ENCODE measurements around the gene GJB2.

Gene GJB2

GRCh38 chr13:20209948-20210347 is 17.2 kb upstream of the GJB2 start:
- TF ChIP-seq, protein P1, sequence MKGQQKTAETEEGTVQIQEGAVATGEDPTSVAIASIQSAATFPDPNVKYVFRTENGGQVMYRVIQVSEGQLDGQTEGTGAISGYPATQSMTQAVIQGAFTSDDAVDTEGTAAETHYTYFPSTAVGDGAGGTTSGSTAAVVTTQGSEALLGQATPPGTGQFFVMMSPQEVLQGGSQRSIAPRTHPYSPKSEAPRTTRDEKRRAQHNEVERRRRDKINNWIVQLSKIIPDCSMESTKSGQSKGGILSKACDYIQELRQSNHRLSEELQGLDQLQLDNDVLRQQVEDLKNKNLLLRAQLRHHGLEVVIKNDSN (IDR thresholded peaks at IDR 0.05): no peak
- TF ChIP-seq MAX (IDR thresholded peaks at IDR 0.05) (no peak), CREB1 (IDR thresholded peaks at IDR 0.05; ENCODE audit: low read depth) (no peak)

DNA sequence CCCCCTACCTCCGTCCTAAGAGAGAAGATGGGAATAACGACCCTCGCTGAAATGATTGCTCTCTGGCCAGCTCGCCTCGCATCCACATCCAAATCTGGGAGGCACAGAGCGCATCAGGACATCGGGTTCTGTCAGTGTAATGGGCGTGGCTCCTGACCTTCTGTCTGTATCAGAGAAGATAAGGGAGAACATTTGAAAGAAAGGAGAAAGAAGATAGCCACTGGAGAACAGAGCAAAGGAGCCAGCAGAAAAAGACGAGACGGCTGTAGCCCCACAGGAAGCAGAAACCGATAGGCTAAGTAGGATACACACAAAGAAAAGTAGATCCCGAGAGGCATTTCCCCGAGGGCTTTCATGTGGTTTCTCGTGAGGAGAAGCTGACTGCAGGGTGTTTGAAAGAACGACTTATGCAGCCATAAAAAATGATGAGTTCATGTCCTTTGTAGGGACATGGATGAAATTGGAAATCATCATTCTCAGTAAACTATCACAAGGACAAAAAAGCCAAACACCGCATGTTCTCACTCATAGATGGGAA is 14.0 kb upstream of the GJB2 start:
- TF ChIP-seq, protein P2, sequence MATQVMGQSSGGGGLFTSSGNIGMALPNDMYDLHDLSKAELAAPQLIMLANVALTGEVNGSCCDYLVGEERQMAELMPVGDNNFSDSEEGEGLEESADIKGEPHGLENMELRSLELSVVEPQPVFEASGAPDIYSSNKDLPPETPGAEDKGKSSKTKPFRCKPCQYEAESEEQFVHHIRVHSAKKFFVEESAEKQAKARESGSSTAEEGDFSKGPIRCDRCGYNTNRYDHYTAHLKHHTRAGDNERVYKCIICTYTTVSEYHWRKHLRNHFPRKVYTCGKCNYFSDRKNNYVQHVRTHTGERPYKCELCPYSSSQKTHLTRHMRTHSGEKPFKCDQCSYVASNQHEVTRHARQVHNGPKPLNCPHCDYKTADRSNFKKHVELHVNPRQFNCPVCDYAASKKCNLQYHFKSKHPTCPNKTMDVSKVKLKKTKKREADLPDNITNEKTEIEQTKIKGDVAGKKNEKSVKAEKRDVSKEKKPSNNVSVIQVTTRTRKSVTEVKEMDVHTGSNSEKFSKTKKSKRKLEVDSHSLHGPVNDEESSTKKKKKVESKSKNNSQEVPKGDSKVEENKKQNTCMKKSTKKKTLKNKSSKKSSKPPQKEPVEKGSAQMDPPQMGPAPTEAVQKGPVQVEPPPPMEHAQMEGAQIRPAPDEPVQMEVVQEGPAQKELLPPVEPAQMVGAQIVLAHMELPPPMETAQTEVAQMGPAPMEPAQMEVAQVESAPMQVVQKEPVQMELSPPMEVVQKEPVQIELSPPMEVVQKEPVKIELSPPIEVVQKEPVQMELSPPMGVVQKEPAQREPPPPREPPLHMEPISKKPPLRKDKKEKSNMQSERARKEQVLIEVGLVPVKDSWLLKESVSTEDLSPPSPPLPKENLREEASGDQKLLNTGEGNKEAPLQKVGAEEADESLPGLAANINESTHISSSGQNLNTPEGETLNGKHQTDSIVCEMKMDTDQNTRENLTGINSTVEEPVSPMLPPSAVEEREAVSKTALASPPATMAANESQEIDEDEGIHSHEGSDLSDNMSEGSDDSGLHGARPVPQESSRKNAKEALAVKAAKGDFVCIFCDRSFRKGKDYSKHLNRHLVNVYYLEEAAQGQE (IDR thresholded peaks at IDR 0.05; ENCODE audit: low read depth): no peak
- TF ChIP-seq FOXM1 (IDR thresholded peaks at IDR 0.05; ENCODE audit: borderline replicate concordance, low read depth) (no peak), ZBTB7A (IDR thresholded peaks at IDR 0.05; ENCODE audit: low read depth) (no peak), MAX (IDR thresholded peaks at IDR 0.05) (no peak), NFIC (IDR thresholded peaks at IDR 0.05) (no peak), YY1 (IDR thresholded peaks at IDR 0.05; ENCODE audit: low read depth) (no peak), TEAD4 (IDR thresholded peaks at IDR 0.05) (no peak), CREB1 (IDR thresholded peaks at IDR 0.05; ENCODE audit: low read depth) (no peak), EP300 (IDR thresholded peaks at IDR 0.05; ENCODE audit: borderline replicate concordance) (no peak), EGR1 (IDR thresholded peaks at IDR 0.05) (no peak), TCF12 (IDR thresholded peaks at IDR 0.05; ENCODE audit: low read depth) (no peak)

DNA sequence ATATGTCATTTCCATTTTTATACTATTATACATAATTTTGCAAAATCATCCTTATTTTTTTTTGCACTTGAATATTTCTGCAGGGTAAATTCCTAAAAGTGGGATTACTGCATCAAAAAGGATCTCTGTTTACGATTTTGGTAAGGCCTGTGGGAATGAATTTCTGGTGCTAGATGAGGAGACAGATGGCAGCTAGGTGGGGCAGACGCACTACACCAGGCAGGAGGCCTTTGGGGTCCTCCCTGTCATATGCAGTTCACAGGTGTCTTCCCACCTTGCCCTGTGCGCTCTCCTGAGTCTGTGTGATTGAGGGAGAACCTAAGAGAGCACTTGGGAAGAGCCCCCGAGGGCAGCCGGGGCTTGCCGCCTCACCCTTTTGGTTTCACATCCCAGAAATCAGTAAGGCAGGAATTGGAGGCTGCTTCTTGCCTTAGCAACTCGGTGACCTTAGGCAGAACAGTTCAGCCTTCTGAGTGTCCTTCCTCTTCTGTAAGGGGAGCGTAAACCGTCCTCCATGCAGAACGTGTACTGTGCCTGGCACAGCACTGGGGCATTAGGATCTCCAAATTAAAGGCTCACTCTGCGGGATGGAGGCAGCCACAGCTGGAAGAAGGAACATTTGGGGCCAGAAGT is 13.4 kb upstream of the GJB2 start:
- TF ChIP-seq CEBPB (IDR thresholded peaks at IDR 0.05): no peak
- TF ChIP-seq TCF12 (IDR thresholded peaks at IDR 0.05; ENCODE audit: low read depth): no peak
- TF ChIP-seq, protein P1 (IDR thresholded peaks at IDR 0.05): no peak
- no peak for TF ChIP-seq EP300 (IDR thresholded peaks at IDR 0.05; ENCODE audit: borderline replicate concordance)
- TF ChIP-seq NFIC (IDR thresholded peaks at IDR 0.05): no peak
- TF ChIP-seq ZBTB7A (IDR thresholded peaks at IDR 0.05; ENCODE audit: low read depth): no peak
- no peak for TF ChIP-seq RAD21 (IDR thresholded peaks at IDR 0.05; ENCODE audit: low read depth)

DNA sequence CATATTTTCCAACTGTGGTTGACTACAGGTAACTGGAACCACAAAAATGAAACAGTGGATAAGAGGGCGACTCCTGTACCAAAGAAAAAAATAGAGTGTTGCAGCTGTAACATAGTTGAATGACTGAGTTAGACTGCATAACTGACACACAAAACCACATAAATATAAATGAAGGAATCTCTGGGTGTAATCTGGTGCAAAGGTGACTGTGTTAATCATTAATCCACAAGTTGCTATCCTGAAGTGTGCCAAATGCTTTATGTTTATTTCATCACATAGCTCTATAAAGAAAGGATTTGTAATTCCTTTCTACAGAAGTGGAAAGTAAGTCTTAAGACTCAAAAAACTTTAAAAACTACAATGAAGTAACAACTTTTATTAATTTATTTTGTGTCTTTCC is 6.0 kb upstream of the GJB2 start:
- TF ChIP-seq CREB1 (IDR thresholded peaks at IDR 0.05; ENCODE audit: low read depth) (no peak), YY1 (IDR thresholded peaks at IDR 0.05; ENCODE audit: low read depth) (no peak), NFIC (IDR thresholded peaks at IDR 0.05) (no peak), MAX (IDR thresholded peaks at IDR 0.05) (no peak), RAD21 (IDR thresholded peaks at IDR 0.05; ENCODE audit: low read depth) (no peak), EP300 (IDR thresholded peaks at IDR 0.05; ENCODE audit: borderline replicate concordance) (no peak), TCF12 (IDR thresholded peaks at IDR 0.05; ENCODE audit: low read depth) (no peak)
- TF ChIP-seq, protein P1 (IDR thresholded peaks at IDR 0.05): no peak

DNA sequence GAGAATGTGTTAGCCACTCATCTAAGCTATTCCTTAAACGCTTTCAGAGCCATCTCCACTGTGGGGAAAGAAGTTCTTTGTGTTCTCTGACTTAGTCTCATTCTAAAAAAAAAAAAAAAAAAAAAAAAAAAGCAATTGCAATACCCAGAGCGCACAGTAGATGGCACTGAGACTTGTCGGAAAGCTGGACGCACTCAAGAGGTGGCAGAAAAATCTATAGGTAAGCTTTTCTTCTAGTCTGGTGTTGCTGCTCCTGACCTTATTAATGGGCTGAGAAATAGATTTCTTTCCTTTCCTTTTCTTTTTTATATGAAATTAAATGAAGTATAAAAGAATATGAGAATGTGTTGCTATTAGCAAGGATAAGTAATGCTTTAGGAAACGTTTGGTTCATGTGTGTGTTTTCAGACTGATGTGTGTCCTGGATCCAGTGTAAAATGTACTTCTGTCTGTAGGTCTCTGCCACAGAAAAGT is 4.7 kb upstream of the GJB2 start:
- TF ChIP-seq, protein P2 (IDR thresholded peaks at IDR 0.05; ENCODE audit: low read depth): no peak
- TF ChIP-seq EP300 (IDR thresholded peaks at IDR 0.05; ENCODE audit: borderline replicate concordance) (no peak), YY1 (IDR thresholded peaks at IDR 0.05; ENCODE audit: low read depth) (no peak), EGR1 (IDR thresholded peaks at IDR 0.05) (no peak), RAD21 (IDR thresholded peaks at IDR 0.05; ENCODE audit: low read depth) (peak; percentile 81), NFIC (IDR thresholded peaks at IDR 0.05) (no peak)
- TF ChIP-seq, protein P1 (IDR thresholded peaks at IDR 0.05): no peak
